HEK293 (cell line): ENCODE measurements around the gene EXOC3.

Experiments used
- CTCF ChIA-PET: fragments of 350-600 bp; formaldehyde crosslinking; extraction: SDS; loops from one replicate; lab custom pipeline; 2021; ENCODE audit warnings: antibody characterized with exemption; lab: Yijun Ruan, JAX
- POLR2A ChIA-PET: fragments of 300-600 bp; formaldehyde crosslinking; extraction: SDS; loops from one replicate; lab custom pipeline; 2020; ENCODE audit warnings: antibody characterized with exemption, inconsistent platforms; lab: Yijun Ruan, JAX
- H3K27ac ChIP-seq: fragments of 200-500 bp; sonication (Bioruptor generic); 2 replicates; pipeline ENCODE4 v1.5.1; 2014; ENCODE audit warnings: low read depth, low read length, control low read depth, inconsistent platforms; ENCODE audit errors: extremely low read depth
- H3K36me3 ChIP-seq, 2 experiments: fragments of 200-500 bp in 1 of 2; sonication (Bioruptor generic) in 1 of 2; 1 replicate in 1 of 2; 2 replicates in 1 of 2; pipeline ENCODE4 v1.5.1; 2014 to 2017; ENCODE audit warnings: inconsistent platforms in 2 of 2, low read length in 2 of 2; ENCODE audit not compliant: control insufficient read depth in 2 of 2, insufficient read depth in 1 of 2
- H3K4me1 ChIP-seq: fragments of 200-500 bp; sonication (Bioruptor generic); 2 replicates; pipeline ENCODE4 v1.5.1; 2014; ENCODE audit warnings: mild to moderate bottlenecking, low read length, inconsistent platforms; ENCODE audit not compliant: control insufficient read depth, insufficient read depth
- H3K4me3 ChIP-seq: 2 replicates; pipeline ENCODE4 v1.5.1; 2011; ENCODE audit warnings: low read depth, mild to moderate bottlenecking, control low read depth, low read length, moderate library complexity
- H3K9me3 ChIP-seq: fragments of 200-500 bp; sonication (Bioruptor generic); 2 replicates; pipeline ENCODE4 v1.5.1; 2014; ENCODE audit warnings: low read depth, low read length, inconsistent platforms; ENCODE audit not compliant: control insufficient read depth, insufficient read depth
- BCL11A ChIP-seq: fragments of 450-650 bp; formaldehyde crosslinking; IDR thresholded peaks from 2 replicates; pipeline ENCODE4 v1.5.1; 2016; ENCODE audit warnings: low read depth, missing biosample characterization, missing genetic modification characterization
- HOXA7 ChIP-seq: sonication (generic); formaldehyde crosslinking; IDR thresholded peaks from 2 replicates; pipeline ENCODE4 v1.8.1; 2022; ENCODE audit warnings: missing genetic modification reagents, borderline replicate concordance
- KLF16 ChIP-seq: fragments of 450-650 bp; formaldehyde crosslinking; IDR thresholded peaks from 2 replicates; pipeline ENCODE4 v1.5.1; 2017; ENCODE audit warnings: missing biosample characterization, missing genetic modification characterization
- MEIS1 ChIP-seq: sonication (generic); formaldehyde crosslinking; IDR thresholded peaks from 2 replicates; pipeline ENCODE4 v1.8.1; 2022; ENCODE audit warnings: missing genetic modification reagents, mild to moderate bottlenecking, borderline replicate concordance
- SCRT1 ChIP-seq: fragments of 450-650 bp; formaldehyde crosslinking; IDR thresholded peaks from 2 replicates; pipeline ENCODE4 v1.5.1; 2016; ENCODE audit warnings: missing biosample characterization, missing genetic modification characterization, borderline replicate concordance
- ZBTB20 ChIP-seq: fragments of 450-650 bp; formaldehyde crosslinking; IDR thresholded peaks from 2 replicates; pipeline ENCODE4 v1.5.1; 2016; ENCODE audit warnings: missing biosample characterization, missing genetic modification characterization
- ZFP3 ChIP-seq: fragments of 450-650 bp; formaldehyde crosslinking; IDR thresholded peaks from 2 replicates; pipeline ENCODE4 v1.5.1; 2016; ENCODE audit warnings: low read depth, missing biosample characterization, missing genetic modification characterization
- ZNF112 ChIP-seq: fragments of 450-650 bp; formaldehyde crosslinking; IDR thresholded peaks from 2 replicates; pipeline ENCODE4 v1.5.0; 2017; ENCODE audit warnings: missing biosample characterization, missing genetic modification characterization
- ZNF239 ChIP-seq: fragments of 450-650 bp; formaldehyde crosslinking; IDR thresholded peaks from 2 replicates; pipeline ENCODE4 v1.5.1; 2016; ENCODE audit warnings: missing biosample characterization, missing genetic modification characterization
- ZNF280D ChIP-seq: fragments of 450-650 bp; formaldehyde crosslinking; IDR thresholded peaks from 2 replicates; pipeline ENCODE4 v1.5.1; 2016; ENCODE audit warnings: missing biosample characterization, missing genetic modification characterization
- ZNF354C ChIP-seq: fragments of 450-650 bp; formaldehyde crosslinking; IDR thresholded peaks from 2 replicates; pipeline ENCODE4 v1.5.1; 2016; ENCODE audit warnings: missing biosample characterization, missing genetic modification characterization, low read depth, borderline replicate concordance
- ZNF473 ChIP-seq: fragments of 450-650 bp; formaldehyde crosslinking; IDR thresholded peaks from 2 replicates; pipeline ENCODE4 v1.5.1; 2017; ENCODE audit warnings: missing biosample characterization, missing genetic modification characterization
- ZNF544 ChIP-seq: fragments of 450-650 bp; formaldehyde crosslinking; IDR thresholded peaks from 2 replicates; pipeline ENCODE4 v1.5.0; 2017; ENCODE audit warnings: missing biosample characterization, missing genetic modification characterization
- ZNF549 ChIP-seq: fragments of 450-650 bp; IDR thresholded peaks from 2 replicates; pipeline ENCODE4 v1.5.1; 2018; ENCODE audit warnings: missing biosample characterization, missing genetic modification characterization, mild to moderate bottlenecking, inconsistent platforms, moderate library complexity
- ZNF623 ChIP-seq: fragments of 450-650 bp; formaldehyde crosslinking; IDR thresholded peaks from 2 replicates; pipeline ENCODE4 v1.5.1; 2016; ENCODE audit warnings: missing biosample characterization, missing genetic modification characterization
- ZNF658 ChIP-seq: fragments of 450-650 bp; formaldehyde crosslinking; IDR thresholded peaks from 2 replicates; pipeline ENCODE4; 2016; ENCODE audit warnings: missing biosample characterization, missing genetic modification characterization
- ZNF670 ChIP-seq: fragments of 450-650 bp; formaldehyde crosslinking; IDR thresholded peaks from 2 replicates; pipeline ENCODE4 v1.5.1; 2016; ENCODE audit warnings: missing biosample characterization, missing genetic modification characterization, low read depth
- ZNF707 ChIP-seq: fragments of 450-650 bp; formaldehyde crosslinking; IDR thresholded peaks from 2 replicates; pipeline ENCODE4 v1.5.1; 2016; ENCODE audit warnings: missing biosample characterization, missing genetic modification characterization
- ZSCAN16 ChIP-seq: fragments of 450-650 bp; formaldehyde crosslinking; IDR thresholded peaks from 2 replicates; pipeline ENCODE4 v1.5.1; 2016; ENCODE audit warnings: missing biosample characterization, missing genetic modification characterization
- ZSCAN23 ChIP-seq: fragments of 450-650 bp; formaldehyde crosslinking; IDR thresholded peaks from 2 replicates; pipeline ENCODE4 v1.5.1; 2016; ENCODE audit warnings: missing biosample characterization, missing genetic modification characterization
- TF ChIP-seq, protein P1 (sequence below): fragments of 450-650 bp; formaldehyde crosslinking; IDR thresholded peaks from 2 replicates; pipeline ENCODE4 v1.5.1; 2017; ENCODE audit warnings: missing biosample characterization, missing genetic modification characterization
- TF ChIP-seq, protein P2 (sequence below): fragments of 450-650 bp; formaldehyde crosslinking; IDR thresholded peaks from 2 replicates; pipeline ENCODE4 v1.5.1; 2017; ENCODE audit warnings: missing biosample characterization, missing genetic modification characterization
- TF ChIP-seq, protein P3 (sequence below): fragments of 450-650 bp; formaldehyde crosslinking; IDR thresholded peaks from 2 replicates; pipeline ENCODE4 v1.5.1; 2016; ENCODE audit warnings: missing biosample characterization, missing genetic modification characterization
- TF ChIP-seq, protein P4 (sequence below): fragments of 450-650 bp; formaldehyde crosslinking; IDR thresholded peaks from 2 replicates; pipeline ENCODE4 v1.5.1; 2016; ENCODE audit warnings: missing biosample characterization, missing genetic modification characterization

The EXOC3 gene

GRCh38 chr5:479566-480319 is 36.8 kb downstream of the EXOC3 start (continued):
- TF ChIP-seq ZNF623 (no peak), ZNF354C (no peak)

- H3K4me1 ChIP-seq: no peaks in the 10 kb centered on the region
- POLR2A ChIA-PET: no interaction called here
- H3K9me3 ChIP-seq: no peaks in the 10 kb centered on the region
- H3K36me3 ChIP-seq: no peaks in the 10 kb centered on the region; a peak in 1 of 3 replicates
- CTCF ChIA-PET: no interaction called here
- no peak overlapping the region for H3K4me3 ChIP-seq
- TF ChIP-seq, protein P1, sequence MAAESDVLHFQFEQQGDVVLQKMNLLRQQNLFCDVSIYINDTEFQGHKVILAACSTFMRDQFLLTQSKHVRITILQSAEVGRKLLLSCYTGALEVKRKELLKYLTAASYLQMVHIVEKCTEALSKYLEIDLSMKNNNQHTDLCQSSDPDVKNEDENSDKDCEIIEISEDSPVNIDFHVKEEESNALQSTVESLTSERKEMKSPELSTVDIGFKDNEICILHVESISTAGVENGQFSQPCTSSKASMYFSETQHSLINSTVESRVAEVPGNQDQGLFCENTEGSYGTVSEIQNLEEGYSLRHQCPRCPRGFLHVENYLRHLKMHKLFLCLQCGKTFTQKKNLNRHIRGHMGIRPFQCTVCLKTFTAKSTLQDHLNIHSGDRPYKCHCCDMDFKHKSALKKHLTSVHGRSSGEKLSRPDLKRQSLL (tag by site-specific recombination): no peak
- TF ChIP-seq ZBTB20 (tag by site-specific recombination) (no peak), ZNF658 (tag by site-specific recombination) (no peak), KLF16 (tag by site-specific recombination) (no peak), ZNF544 (tag by site-specific recombination) (no peak), BCL11A (tag by site-specific recombination) (no peak), ZFP3 (tag by site-specific recombination) (no peak), SCRT1 (tag by site-specific recombination) (no peak), ZSCAN23 (tag by site-specific recombination) (no peak), ZSCAN16 (tag by site-specific recombination) (no peak), ZNF112 (tag by site-specific recombination) (no peak), ZNF473 (tag by site-specific recombination) (no peak), ZNF549 (no peak)
- TF ChIP-seq, protein P2, sequence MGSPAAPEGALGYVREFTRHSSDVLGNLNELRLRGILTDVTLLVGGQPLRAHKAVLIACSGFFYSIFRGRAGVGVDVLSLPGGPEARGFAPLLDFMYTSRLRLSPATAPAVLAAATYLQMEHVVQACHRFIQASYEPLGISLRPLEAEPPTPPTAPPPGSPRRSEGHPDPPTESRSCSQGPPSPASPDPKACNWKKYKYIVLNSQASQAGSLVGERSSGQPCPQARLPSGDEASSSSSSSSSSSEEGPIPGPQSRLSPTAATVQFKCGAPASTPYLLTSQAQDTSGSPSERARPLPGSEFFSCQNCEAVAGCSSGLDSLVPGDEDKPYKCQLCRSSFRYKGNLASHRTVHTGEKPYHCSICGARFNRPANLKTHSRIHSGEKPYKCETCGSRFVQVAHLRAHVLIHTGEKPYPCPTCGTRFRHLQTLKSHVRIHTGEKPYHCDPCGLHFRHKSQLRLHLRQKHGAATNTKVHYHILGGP (tag by site-specific recombination): no peak
- TF ChIP-seq, protein P3, sequence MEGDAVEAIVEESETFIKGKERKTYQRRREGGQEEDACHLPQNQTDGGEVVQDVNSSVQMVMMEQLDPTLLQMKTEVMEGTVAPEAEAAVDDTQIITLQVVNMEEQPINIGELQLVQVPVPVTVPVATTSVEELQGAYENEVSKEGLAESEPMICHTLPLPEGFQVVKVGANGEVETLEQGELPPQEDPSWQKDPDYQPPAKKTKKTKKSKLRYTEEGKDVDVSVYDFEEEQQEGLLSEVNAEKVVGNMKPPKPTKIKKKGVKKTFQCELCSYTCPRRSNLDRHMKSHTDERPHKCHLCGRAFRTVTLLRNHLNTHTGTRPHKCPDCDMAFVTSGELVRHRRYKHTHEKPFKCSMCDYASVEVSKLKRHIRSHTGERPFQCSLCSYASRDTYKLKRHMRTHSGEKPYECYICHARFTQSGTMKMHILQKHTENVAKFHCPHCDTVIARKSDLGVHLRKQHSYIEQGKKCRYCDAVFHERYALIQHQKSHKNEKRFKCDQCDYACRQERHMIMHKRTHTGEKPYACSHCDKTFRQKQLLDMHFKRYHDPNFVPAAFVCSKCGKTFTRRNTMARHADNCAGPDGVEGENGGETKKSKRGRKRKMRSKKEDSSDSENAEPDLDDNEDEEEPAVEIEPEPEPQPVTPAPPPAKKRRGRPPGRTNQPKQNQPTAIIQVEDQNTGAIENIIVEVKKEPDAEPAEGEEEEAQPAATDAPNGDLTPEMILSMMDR (tag by site-specific recombination): no peak
- TF ChIP-seq, all 188 proteins: peak for 0
- no peak overlapping the region for H3K27ac ChIP-seq
Observed at GRCh38 chr5:481347-481746, 38.4 kb downstream of the EXOC3 start.

DNA sequence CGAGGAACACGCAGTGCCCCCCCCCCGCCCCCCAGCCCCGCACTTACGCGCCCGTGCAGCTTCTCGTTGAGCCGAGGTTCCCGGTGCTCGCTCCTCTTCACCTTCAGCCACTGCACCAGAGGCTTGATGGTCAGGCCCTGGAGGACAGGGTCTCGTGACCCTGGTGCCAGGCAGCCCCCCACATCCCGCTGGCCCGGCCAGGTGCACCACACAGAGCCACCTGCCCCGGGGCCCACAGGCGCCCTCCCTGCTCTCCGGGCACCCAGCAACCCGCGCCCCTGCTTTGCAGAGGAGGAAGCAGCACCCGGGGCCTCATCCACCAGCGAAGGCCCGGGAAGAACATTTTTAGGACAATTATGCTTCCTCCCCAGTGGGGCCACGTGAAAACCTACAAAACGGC is 39.0 kb downstream of the EXOC3 start:
- Histone ChIP-seq H3K9me3 (no peaks in the 10 kb centered on the region), H3K4me3 (no peak overlapping the region), H3K36me3 (no peaks in the 10 kb centered on the region; a peak in 1 of 3 replicates), H3K27ac (no peak overlapping the region), H3K4me1 (no peaks in the 10 kb centered on the region)
- CTCF ChIA-PET: no interaction called here
- POLR2A ChIA-PET: no interaction called here
- TF ChIP-seq HOXA7 (CRISPR knock-in tag): no peak
- TF ChIP-seq, protein P2 (tag by site-specific recombination): no peak
- no peak for TF ChIP-seq MEIS1 (CRISPR knock-in tag)
- TF ChIP-seq, protein P4, sequence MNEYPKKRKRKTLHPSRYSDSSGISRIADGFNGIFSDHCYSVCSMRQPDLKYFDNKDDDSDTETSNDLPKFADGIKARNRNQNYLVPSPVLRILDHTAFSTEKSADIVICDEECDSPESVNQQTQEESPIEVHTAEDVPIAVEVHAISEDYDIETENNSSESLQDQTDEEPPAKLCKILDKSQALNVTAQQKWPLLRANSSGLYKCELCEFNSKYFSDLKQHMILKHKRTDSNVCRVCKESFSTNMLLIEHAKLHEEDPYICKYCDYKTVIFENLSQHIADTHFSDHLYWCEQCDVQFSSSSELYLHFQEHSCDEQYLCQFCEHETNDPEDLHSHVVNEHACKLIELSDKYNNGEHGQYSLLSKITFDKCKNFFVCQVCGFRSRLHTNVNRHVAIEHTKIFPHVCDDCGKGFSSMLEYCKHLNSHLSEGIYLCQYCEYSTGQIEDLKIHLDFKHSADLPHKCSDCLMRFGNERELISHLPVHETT (tag by site-specific recombination): no peak
- no peak for TF ChIP-seq ZNF280D (tag by site-specific recombination)
- TF ChIP-seq ZNF707 (tag by site-specific recombination): no peak
- TF ChIP-seq ZNF239 (tag by site-specific recombination): no peak
- no peak for TF ChIP-seq ZNF670
